ENCODE data around the gene SLC35B2.
A peak's percentile ranks its signal among the peaks of the same experiment; 100 is the strongest.

The SLC35B2 gene

GRCh38 chr6:44251576-44252524 is 5.5 kb downstream of the SLC35B2 start:
- no peak for DNase-seq

DNA sequence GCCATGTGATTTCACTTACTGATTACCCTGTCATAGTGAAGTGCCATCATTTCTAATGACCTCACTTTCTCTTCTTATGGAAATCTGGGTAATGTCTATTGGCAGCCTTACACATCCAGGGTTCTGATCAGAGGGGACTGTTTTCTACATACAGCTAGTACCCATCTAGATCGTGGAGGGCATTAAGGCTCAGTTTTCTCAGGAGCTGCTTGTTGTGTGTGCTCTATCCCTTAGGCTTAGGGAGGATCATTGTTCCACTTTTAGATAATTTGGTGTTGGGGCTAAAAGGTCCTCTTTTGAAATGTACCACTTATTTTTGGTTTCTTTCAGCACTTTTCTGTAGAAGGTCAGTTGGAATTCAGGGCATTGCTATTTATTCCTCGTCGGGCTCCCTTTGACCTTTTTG is 6.6 kb downstream of the SLC35B2 start:
- DNase-seq, result no peak

DNA sequence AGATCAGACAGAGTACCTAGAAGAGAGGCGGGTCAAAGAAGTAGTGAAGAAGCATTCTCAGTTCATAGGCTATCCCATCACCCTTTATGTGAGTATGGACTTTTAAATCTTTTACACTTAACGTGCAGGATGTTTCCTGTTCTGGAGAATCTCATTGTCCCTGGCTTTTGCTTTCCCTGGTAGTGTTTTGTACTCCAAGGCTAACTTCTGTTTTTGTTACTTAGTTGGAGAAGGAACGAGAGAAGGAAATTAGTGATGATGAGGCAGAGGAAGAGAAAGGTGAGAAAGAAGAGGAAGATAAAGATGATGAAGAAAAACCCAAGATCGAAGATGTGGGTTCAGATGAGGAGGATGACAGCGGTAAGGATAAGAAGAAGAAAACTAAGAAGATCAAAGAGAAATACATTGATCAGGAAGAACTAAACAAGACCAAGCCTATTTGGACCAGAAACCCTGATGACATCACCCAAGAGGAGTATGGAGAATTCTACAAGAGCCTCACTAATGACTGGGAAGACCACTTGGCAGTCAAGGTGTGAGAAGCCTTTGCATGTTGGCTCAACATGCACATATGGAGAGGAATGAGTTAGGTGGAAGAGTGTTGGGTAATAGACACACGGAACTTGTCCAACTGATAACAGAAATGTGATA is 7.1 kb downstream of the SLC35B2 start:
- no peak for DNase-seq

GRCh38 chr6:44249082-44249748 is 8.1 kb downstream of the SLC35B2 start:
- DNase-seq, result no peak

- DNase-seq, result no peak
These were observed 8.7 kb downstream of the SLC35B2 start for GRCh38 chr6:44248579-44248978.

DNA sequence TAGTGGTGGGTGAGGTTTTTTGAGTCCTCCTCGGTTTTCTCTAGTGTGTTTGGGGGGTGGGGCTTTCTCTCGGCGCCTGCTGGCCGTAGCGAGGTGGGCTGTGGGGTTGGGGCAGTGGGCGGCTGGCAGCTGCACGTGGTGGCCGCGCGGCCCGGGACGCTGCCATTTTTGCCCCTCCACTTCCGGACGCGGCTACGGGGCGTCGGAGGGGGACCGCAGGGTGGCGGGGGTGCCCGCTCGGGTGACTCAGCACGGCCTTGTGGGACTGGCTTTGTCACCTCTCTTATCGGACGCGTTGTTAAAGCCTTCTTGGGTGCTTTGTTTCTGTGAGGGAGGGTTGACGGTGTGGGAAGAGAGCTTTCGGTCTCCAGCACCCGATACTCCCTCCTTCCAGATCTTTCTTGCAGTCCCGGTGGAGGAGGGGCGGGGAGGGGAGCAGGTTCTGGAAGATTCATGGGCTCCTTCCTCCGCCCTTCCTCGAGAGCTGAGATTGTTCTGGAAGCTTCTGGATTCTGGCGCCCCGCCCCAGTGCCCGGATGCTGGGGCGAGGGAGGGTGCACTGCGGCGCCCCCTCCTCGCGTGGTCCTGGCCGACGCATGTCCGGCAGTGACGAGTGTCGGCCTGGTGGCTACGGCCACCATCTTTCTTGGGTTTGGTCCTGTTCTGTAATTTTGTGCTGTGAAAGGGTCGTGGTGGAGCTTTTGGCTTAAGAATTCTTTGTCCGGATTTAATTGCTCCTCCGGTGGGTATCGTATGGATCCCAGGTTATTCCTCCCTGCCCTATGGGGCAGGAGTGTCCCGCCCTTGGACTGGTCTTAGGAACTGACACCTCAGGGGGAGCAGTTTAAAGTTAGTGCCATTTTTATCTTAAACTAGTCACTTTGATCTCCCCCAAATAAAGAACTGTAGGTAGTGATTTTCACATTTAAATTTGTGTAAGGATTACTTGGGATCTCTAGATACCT is 9.7 kb downstream of the SLC35B2 start:
- DNase-seq, result peak; percentile 50

- DNase-seq, result peak; percentile 98
These were observed 10.5 kb downstream of the SLC35B2 start, which contains the start of gene HSP90AB1 for GRCh38 chr6:44246663-44247337. HSP90AB1 (plus strand) TSS chr6:44247101; CDS start chr6:44248630, 1,529 bp downstream.

DNA sequence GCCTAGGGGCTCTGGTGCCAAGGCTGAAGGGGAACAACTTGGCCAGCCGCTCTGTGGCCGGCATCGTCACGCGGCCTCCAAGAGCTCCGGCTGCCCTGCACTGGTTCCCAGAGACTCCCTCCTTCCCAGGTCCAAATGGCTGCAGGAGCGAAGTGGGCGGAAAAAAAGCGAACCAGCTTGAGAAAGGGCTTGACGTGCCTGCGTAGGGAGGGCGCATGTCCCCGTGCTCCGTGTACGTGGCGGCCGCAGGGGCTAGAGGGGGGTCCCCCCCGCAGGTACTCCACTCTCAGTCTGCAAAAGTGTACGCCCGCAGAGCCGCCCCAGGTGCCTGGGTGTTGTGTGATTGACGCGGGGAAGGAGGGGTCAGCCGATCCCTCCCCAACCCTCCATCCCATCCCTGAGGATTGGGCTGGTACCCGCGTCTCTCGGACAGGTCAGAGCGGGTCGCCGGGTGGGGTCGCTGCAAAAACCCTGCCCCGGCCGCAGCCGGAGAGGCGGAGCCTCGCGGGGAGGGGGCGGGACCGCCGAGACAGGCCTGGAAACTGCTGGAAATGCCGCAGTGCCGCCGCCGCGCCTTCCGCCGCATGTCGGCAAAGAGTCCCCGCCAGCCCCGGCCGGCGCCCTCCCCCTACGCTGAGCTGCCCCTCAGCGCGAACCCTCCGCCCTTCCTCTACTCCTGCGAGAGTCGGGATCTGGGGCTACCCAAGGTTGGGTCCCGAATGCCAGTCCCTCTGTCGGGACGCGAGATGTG is 11.2 kb downstream of the SLC35B2 start:
- peak; percentile 78 for DNase-seq

- DNase-seq, result no peak
These were observed 11.9 kb downstream of the SLC35B2 start for GRCh38 chr6:44245391-44245911.

DNA sequence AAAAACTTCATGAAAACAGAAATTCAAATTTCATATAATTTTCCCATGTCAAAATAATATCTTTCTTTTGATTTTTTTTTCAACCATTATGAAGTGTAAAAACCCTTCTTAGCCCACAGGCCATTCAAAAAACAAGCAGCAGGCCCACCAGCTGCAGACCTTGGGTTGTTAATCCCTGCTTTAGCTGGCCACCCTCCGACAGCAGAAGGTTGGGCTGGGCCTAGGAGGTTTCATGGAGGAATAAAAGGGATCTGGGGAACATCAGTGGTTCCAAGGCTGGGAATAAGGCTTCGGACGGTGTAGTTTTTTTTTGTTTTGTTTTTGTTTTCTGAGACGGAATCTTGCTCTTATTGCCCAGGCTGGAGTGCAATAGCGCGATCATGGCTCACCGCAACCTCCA is 14.0 kb downstream of the SLC35B2 start:
- DNase-seq, result no peak

- DNase-seq, result no peak
These were observed 18.5 kb downstream of the SLC35B2 start for GRCh38 chr6:44238687-44239350.

DNA sequence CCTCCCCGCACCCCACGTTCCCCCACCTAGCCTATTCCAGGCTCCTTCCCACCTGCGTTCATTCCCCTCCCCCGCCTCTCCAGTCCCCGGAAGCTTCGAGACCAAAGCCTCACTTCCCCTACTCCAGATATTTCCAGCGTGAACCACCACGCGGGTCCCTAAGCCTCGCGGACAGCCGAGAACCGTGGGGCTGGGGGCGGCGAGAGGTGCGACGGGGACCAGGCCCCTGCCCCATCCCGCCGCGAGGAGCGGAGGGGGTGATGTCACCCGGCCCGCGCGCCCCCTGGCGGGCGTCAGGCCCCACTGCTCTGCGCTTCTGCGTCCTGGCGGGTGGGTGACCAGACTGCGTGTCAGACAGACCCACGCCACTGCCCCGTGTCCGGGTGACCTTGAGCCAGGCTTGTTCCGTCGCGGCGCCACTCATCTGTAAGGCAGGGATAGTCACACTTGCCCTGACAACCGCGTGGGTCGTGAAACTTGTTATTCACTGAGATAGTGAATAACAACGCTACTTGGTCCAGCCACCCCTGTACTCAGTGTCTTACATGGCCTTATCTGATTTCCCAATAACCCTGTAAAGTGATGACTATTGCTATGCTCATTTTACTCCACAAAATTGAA is 19.4 kb downstream of the SLC35B2 start:
- DNase-seq, result peak; percentile 52

DNA sequence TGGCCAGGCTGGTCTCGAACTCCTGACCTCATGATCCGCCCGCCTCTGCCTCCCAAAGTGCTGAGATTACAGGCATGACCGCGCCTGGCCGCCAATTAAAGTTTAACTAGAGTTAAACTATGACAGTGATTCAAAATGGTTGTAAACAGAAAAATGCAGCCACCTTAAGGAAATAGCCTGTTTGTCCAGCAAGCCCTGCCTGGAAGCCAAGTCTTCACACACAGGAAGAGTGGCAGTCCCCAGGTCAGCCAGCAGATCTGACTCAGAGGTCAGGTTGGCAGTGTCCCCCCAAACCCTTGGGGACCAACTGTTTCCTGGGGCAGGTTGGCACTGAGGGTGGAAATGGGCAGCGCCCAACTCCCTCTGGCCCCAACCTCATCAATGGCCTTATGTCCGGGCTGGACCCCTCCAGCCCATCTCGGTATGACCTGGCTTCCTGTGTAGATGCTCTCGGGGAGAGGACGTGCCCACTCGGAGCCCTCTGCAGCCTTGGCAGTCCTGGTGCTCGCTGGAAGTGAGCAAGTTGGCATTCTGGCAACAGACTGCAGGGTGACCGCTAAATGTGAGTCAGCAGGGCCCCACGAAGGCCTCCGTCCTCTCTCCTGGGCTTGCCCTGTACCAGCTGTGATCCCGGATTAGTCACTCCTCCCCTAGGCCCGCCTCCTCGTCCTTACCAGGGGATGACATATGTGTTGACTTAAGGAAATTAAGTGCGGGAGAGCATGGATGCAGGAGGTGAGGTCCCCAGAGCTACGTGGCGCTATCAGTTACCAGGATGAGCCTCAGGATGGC is 20.1 kb downstream of the SLC35B2 start:
- peak; percentile 91 for DNase-seq

GRCh38 chr6:44235891-44236516 is 21.3 kb downstream of the SLC35B2 start:
- DNase-seq, result no peak

GRCh38 chr6:44235269-44235668 is 22.1 kb downstream of the SLC35B2 start:
- no peak for DNase-seq

DNA sequence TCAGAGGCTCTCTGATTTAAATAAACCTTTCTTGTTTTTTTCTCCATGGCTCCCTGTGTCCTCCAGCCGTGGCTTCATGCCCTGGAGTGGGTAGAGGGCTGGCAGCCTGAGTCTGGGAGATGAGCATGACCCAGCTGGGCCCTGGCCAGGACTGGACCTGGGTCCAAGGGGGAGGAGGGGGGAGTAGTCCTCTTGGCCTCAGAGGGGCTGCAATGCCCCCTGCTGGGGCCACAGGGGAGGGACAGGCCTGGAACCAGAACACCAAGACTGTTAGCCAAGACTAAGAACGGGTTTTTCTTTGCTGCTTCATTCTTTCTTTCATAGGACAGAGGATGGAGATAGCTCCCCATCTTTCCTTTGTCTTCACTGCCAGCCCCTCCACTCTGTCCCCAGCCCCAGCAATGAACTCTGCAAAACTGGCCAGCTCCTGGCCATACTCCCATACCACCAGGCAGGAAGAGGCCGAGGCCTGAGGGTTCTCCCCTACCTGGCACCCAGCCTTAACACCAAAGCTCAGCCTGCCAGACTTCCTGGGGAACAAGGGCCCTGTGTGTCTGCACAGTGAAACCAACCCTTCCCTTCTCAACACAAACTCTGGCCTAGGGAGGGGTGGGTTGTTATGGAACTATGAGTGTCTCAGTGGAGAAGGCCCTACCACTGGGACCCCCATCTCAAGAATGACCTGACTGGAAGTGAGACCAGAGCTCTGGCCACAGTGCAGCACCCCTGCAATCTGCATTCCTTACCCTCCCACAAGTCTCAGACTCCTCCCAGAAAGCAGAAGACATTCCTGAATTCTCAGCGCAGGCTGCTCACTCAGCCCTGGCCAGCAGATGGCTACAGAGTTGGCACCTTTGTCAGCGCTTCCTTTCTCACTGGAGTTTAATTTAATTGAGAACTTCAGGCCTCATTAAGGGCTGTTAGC is 23.0 kb downstream of the SLC35B2 start:
- DNase-seq, result peak; percentile 78

- DNase-seq, result no peak
These were observed 23.7 kb downstream of the SLC35B2 start for GRCh38 chr6:44233567-44234100.

Data from fibroblast of upper back skin (primary cell).